Smooth muscle cell (in vitro differentiated cells): ENCODE measurements around the gene PIP4P1. TPM values are rescaled to one million over a fixed set of nuclear protein-coding genes. Genes with fewer than 3 reads are reported as not detected.
A peak's percentile ranks its signal among the peaks of the same experiment; 100 is the strongest.

Experiments
- DNase-seq: peaks from one replicate; lab custom pipeline; 2025; ENCODE audit not compliant: unreplicated experiment; lab: John Stamatoyannopoulos, UW
- H2AFZ ChIP-seq: fragments of 200-600 bp; sonication (generic); 2 replicates; pipeline ENCODE4 v1.6.0; 2016; ENCODE audit warnings: antibody characterized with exemption, low read depth, mild to moderate bottlenecking
- H3F3A ChIP-seq: fragments of 200-600 bp; sonication (generic); 2 replicates; pipeline ENCODE4 v1.6.0; 2017; ENCODE audit warnings: antibody characterized with exemption, low read depth
- H3K27ac ChIP-seq: fragments of 200-600 bp; sonication (generic); 2 replicates; pipeline ENCODE4 v1.5.1; 2016; ENCODE audit warnings: low read depth, mild to moderate bottlenecking
- H3K27me3 ChIP-seq: fragments of 200-600 bp; sonication (generic); 2 replicates; pipeline ENCODE4 v1.6.1; 2016; ENCODE audit warnings: low read depth, mild to moderate bottlenecking
- H3K36me3 ChIP-seq: fragments of 200-600 bp; sonication (generic); 2 replicates; pipeline ENCODE4 v1.5.1; 2016; ENCODE audit warnings: low read depth
- H3K4me1 ChIP-seq: fragments of 200-600 bp; sonication (generic); 2 replicates; pipeline ENCODE4 v1.5.1; 2016; ENCODE audit warnings: low read depth
- H3K4me2 ChIP-seq: fragments of 200-600 bp; sonication (generic); 2 replicates; pipeline ENCODE4 v1.6.0; 2016; ENCODE audit warnings: mild to moderate bottlenecking
- H3K4me3 ChIP-seq: fragments of 200-600 bp; sonication (generic); 2 replicates; pipeline ENCODE4 v1.5.1; 2016; ENCODE audit warnings: mild to moderate bottlenecking
- H3K79me2 ChIP-seq: fragments of 200-600 bp; sonication (generic); 2 replicates; pipeline ENCODE4 v1.6.0; 2016; ENCODE audit warnings: low read depth, mild to moderate bottlenecking
- H3K9ac ChIP-seq: fragments of 200-600 bp; sonication (generic); 2 replicates; pipeline ENCODE4 v1.6.0; 2016; ENCODE audit warnings: low read depth
- H3K9me3 ChIP-seq: fragments of 200-600 bp; sonication (generic); replicated peaks from 2 replicates; pipeline ENCODE4 v1.5.1; 2016; ENCODE audit warnings: low read depth
- H4K20me1 ChIP-seq: fragments of 200-600 bp; sonication (generic); 2 replicates; pipeline ENCODE4 v1.6.0; 2016; ENCODE audit warnings: low read depth
- WGBS: methylation state at CpG from one replicate; pipeline ENCODE4 v1.1.7; 2016; ENCODE audit warnings: low lambda C conversion rate; 5-methylcytosine and 5-hydroxymethylcytosine counted together
- polyA plus RNA-seq: library from polyadenylated mRNA; unstranded; fragments of >200 nt; fragmentation: Nextera tagmentation; extraction: Ambion mirVana; gene quantifications from 2 replicates; pipeline ENCODE4 v1.2.1, GENCODE V29; 2016
- total RNA-seq: library from RNA; depleted of rRNA; stranded (reverse); fragments of >200 nt; gene quantifications from 2 replicates; pipeline ENCODE4 v1.2.3, GENCODE V29; 2014
- TF ChIP-seq, protein P1 (sequence below): fragments of 200-600 bp; sonication (generic); IDR thresholded peaks from 2 replicates; pipeline ENCODE4 v1.5.1; 2017; ENCODE audit warnings: borderline replicate concordance, mild to moderate bottlenecking, antibody characterized with exemption; ENCODE audit not compliant: insufficient read depth, poor library complexity, severe bottlenecking

PIP4P1 gene
- total and polyA plus RNA-seq, 2 experiments from 2014 or later = 24.8 to 54.9 TPM

DNA sequence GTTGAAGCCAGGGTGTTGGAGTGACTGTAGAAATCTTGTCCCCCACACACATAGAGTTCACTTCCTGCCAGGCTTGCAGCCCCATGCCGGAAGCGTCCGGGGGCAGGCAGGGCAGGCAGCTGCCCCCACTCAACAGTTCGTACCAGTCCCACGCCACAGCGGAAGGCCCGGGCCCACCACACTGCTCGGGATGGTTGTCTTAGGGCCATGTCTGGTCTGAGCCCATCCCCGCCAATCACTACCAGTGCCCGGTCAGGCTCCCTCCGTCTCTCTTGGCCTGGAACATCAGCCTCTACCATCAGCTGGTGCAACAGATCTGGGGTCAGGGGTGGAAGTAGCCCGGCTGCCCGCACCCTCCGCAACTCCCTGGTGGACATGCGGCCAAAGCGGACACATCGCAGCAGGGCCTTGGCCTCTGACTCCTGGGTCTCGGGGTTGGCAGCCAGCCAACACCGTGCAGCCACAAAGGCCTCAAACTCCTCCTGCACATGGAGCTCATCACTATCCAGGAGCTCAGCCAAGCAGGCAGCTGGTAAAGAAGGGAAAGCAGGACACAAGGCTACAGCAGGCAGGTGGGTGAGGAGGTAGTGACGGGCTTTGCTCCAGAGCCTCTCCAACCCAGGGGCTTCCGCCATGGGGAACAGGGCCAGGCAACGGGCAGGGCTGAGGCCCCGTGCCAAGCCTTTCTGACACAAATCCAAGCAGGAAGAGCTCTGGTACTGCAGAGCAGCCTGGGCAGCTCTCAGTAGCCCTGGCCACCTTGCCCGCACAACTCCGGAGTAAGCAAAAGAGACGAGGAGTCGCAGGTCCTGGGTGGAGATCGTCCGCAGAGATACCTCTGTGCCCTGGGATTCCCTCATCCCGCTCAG lies 31.2 kb downstream of the PIP4P1 start:
- Histone ChIP-seq H3K9me3 (no peaks in the 10 kb centered on the region), H3K4me3 (no peak overlapping the region), H3K9ac (no peak overlapping the region), H2AFZ (no peak overlapping the region), H4K20me1 (no peaks in the 10 kb centered on the region), H3K79me2 (no peaks in the 10 kb centered on the region), H3F3A (peaks cover 4% of the 10 kb centered on the region), H3K36me3 (no peaks in the 10 kb centered on the region), H3K4me2 (no peak overlapping the region), H3K27me3 (no peaks in the 10 kb centered on the region), H3K27ac (no peak overlapping the region), H3K4me1 (peaks cover 4% of the 10 kb centered on the region)
- WGBS = 96% methylated on average over 30 of the region's 30 CpGs
- no peak for DNase-seq
- TF ChIP-seq, protein P1, sequence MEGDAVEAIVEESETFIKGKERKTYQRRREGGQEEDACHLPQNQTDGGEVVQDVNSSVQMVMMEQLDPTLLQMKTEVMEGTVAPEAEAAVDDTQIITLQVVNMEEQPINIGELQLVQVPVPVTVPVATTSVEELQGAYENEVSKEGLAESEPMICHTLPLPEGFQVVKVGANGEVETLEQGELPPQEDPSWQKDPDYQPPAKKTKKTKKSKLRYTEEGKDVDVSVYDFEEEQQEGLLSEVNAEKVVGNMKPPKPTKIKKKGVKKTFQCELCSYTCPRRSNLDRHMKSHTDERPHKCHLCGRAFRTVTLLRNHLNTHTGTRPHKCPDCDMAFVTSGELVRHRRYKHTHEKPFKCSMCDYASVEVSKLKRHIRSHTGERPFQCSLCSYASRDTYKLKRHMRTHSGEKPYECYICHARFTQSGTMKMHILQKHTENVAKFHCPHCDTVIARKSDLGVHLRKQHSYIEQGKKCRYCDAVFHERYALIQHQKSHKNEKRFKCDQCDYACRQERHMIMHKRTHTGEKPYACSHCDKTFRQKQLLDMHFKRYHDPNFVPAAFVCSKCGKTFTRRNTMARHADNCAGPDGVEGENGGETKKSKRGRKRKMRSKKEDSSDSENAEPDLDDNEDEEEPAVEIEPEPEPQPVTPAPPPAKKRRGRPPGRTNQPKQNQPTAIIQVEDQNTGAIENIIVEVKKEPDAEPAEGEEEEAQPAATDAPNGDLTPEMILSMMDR = no peak

DNA sequence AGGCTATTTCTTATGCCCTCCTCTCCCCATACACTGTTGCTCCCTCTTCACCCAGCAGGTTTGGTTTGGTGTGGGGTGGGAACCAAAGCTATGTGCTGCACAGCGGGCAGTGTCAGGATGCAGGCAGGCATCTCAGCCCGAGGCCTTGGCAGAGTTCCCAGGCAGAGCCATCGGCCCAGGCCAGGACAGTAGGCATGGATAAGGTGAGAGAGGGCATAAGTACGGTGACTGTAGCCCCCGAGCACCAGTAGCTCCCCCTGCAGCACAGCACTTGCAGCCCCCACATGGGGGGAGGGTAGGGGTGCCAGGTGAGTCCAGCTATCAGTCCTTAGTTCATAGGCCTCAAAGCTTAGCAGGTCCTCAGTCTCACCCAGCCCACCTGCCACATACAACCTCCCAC lies 32.4 kb downstream of the PIP4P1 start:
- Histone ChIP-seq H2AFZ (no peak overlapping the region), H3K27ac (no peak overlapping the region), H3K79me2 (no peaks in the 10 kb centered on the region), H3K27me3 (no peaks in the 10 kb centered on the region), H3K4me3 (no peak overlapping the region), H3K9me3 (no peaks in the 10 kb centered on the region), H4K20me1 (no peaks in the 10 kb centered on the region), H3K9ac (no peak overlapping the region), H3K4me1 (peaks cover 4% of the 10 kb centered on the region), H3F3A (peaks cover 4% of the 10 kb centered on the region), H3K36me3 (no peaks in the 10 kb centered on the region), H3K4me2 (no peak overlapping the region)
- TF ChIP-seq, protein P1 = no peak
- DNase-seq = no peak
- WGBS = 79% methylated on average over 5 of the region's 5 CpGs

GRCh38 chr14:20428010-20428365 lies 33.2 kb downstream of the PIP4P1 start:
- TF ChIP-seq, protein P1 = no peak
- H3K4me1 ChIP-seq = peaks cover 4% of the 10 kb centered on the region
- H3K9ac ChIP-seq = no peak overlapping the region
- no peaks in the 10 kb centered on the region for H3K79me2 ChIP-seq
- peak overlapping the region; percentile 89 for H2AFZ ChIP-seq
- no peak overlapping the region for H3K4me3 ChIP-seq
- no peak for DNase-seq
- no peaks in the 10 kb centered on the region for H3K27me3 ChIP-seq
- H3K27ac ChIP-seq = no peak overlapping the region
- no peak overlapping the region for H3K4me2 ChIP-seq
- peaks cover 4% of the 10 kb centered on the region for H3F3A ChIP-seq
- no peaks in the 10 kb centered on the region for H3K9me3 ChIP-seq
- H3K36me3 ChIP-seq = no peaks in the 10 kb centered on the region
- H4K20me1 ChIP-seq = no peaks in the 10 kb centered on the region
- 87% methylated on average over 5 of the region's 5 CpGs for WGBS
